HG03354 (cell line): Measurements from ENCODE around the gene TMEM170A.
"Not testable (repeated sequence)": the region's sequence is repeated elsewhere in the genome, so short reads cannot be mapped to it uniquely, and the experiment has no call there.

Experiments used
- ATAC-seq: cut with Tn5 transposase; IDR thresholded peaks from one replicate; pipeline ENCODE4 v1.9.1; 2021; ENCODE audit warnings: mild to moderate bottlenecking; ENCODE audit not compliant: unreplicated experiment, poor library complexity, severe bottlenecking

Gene TMEM170A

GRCh38 chr16:75457485-75458021, 6.9 kb downstream of the TMEM170A start:
- no peak for ATAC-seq

DNA sequence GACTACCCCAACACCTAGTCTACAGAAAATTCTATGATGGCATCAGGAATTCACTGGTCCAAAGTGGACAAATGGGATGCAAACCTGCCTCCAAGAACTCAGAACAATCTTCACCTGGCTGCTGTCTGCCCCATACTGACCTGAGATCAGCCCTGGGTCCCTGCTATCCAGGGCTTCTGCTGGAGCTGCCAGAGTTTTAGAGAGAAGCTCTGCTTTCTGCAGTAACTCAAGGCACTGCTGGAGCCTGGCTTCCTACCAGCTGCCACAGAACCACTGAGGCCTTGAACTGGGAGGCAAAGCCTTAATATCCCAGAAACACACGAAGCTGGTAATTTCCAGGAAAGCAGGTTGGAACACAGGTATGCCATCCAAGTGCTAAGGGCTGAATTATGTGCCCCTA, 7.5 kb downstream of the TMEM170A start:
- no peak for ATAC-seq

DNA sequence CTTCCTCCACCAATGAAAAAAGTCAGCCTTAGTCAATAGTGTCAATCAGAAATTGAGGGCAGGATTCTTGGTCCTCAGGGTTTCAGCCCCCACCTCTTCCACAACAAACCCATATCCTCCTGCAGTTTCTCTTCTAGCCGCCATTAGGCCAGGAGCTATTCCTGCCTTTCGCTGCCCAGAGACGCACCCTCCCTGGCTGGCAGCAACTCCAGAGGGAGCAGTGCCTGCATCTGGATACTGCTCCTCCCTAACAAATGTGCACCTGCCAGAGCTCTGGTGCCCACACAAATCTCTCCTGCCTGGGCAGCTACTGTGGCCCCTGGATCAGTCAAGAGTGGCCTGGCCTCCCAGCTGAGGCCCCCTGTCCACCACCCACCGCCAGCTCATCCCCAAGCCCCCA, 8.0 kb downstream of the TMEM170A start:
- ATAC-seq: not testable (repeated sequence)

DNA sequence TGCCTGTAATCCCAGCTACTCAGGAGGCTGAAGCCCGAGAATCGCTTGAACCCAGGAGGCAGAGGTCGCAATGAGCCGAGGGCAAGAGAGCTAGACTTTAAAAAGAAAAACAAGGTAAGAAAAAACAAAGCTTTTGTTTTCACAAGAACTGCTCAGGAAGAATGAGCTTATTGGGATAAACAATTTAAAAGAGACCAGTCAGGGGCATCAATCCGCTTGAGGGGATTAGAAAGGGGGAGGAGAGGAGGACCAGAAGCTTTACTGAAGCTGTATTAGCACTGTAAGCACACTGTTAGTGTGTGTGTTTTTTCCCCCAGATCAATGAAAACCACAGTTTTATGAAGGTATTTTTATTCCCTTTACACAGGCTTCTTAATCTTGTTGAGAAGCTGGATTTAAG, 8.8 kb downstream of the TMEM170A start:
- no peak for ATAC-seq

DNA sequence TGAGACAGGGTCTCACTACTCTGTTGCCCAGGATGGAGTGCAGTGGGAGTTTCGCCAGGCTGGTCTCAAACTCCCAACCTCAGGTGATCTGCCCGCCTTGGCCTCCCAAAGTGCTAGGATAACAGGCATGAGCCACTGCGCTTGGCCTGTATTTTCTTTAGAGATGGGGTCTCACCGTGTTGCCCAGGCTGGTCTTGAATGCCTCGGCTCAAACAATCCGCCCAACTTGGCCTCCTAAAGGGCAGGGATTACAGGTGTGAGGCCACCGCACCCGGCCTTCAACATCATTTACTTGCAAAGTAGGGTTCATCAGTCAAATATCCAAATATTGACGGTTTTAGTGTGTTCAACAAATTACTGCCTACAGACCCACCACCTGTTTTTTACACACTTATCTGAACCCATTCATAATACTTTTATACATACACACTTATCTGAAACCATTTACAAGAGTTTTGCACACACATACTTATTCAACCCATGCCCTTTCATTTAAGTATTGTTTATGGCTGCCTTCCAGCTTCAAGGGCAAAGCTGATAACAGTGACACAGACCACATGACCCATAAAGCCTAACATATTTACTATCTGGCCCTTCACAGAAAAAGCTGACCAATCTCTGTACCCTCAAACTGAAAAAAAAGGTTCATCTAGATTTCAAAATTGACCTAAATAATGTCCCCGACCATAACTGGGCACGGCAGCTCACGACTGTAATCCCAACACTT, 11.9 kb downstream of the TMEM170A start:
- ATAC-seq: no peak

- peak; percentile 49 for ATAC-seq
Observed at GRCh38 chr16:75446416-75446815, 18.1 kb downstream of the TMEM170A start.

GRCh38 chr16:75445298-75445697, 19.2 kb downstream of the TMEM170A start:
- no peak for ATAC-seq

DNA sequence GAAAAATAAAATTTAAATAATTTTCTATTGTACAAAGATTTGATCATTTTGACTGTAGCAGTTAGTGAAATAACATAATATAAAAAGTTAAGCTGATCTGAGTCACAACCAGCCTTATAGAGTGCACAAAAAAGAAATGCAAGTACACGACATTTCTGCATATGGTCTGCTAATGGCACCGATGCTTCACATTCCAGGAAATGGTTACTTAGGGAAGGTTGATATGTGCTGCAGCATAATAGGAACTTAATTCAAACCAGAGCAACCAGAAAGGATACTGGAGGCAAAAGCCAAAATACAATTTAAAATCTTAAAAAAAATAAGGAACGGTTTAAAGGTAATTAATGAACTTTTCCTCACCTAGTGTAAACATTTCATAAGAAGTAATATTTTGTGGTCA, 21.2 kb downstream of the TMEM170A start:
- ATAC-seq: no peak

- ATAC-seq: peak; percentile 64
Observed at GRCh38 chr16:75433732-75434413, 30.6 kb downstream of the TMEM170A start.

- ATAC-seq: peak; percentile 93
Observed at GRCh38 chr16:75432828-75433731, 31.4 kb downstream of the TMEM170A start, which contains the start of gene CFDP1. Gene CFDP1 (minus strand): TSS chr16:75433503. CDS start chr16:75433352, 151 bp downstream.

DNA sequence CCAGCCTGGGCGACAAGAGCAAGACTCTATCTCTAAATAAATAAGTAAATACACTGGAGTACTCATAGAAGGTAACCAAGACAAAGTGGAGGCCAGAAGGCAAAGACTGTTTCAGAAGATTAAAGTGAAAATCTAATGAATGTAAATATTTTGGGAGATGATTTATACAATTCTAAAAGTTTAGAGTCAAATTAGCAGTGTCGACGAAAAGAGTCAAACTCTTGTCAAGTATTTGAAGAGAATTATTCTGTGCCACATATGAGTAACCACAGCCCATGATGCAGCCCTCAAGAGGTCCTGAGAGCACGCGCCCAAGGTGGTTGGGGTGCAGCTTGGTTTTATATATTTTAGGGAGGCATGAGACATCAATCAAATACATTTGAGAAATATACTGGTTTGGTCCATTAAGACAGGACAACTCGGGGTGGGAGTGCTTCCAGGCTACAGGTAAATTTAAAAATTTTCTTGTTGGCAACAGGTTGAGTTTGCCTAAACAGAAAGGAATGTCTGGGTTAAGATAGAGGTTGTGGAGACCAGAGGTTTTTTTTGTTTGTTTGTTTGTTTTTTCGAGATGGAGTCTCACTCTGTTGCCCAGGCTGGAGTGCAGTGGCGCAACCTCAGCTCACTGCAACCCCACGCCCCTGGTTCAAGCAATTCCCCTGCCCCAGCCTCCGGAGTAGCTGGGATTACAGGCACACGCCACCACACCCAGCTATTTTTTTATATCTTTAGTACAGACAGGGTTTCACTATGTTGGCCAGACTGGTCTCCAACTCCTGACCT, 34.7 kb downstream of the TMEM170A start:
- no peak for ATAC-seq

DNA sequence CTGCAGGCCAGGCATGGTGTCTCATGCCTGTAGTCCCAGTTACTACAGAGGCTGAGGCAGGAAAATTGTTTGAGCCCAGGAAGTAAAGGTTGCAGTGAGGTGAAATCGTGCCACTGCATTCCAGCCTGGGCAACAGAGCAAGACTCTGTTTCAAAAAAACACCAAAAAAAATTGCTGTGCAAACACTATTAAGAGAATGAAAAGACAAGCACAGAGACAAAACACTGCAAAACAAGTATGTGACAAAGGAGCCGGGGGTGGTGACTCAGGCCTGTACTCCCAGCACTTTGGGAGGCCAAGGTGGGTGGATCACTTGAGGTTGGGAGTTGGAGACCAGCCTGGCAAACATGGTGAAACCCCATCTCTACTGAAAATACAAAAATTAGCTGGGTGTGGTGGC, 38.0 kb downstream of the TMEM170A start:
- ATAC-seq: not testable (repeated sequence)

DNA sequence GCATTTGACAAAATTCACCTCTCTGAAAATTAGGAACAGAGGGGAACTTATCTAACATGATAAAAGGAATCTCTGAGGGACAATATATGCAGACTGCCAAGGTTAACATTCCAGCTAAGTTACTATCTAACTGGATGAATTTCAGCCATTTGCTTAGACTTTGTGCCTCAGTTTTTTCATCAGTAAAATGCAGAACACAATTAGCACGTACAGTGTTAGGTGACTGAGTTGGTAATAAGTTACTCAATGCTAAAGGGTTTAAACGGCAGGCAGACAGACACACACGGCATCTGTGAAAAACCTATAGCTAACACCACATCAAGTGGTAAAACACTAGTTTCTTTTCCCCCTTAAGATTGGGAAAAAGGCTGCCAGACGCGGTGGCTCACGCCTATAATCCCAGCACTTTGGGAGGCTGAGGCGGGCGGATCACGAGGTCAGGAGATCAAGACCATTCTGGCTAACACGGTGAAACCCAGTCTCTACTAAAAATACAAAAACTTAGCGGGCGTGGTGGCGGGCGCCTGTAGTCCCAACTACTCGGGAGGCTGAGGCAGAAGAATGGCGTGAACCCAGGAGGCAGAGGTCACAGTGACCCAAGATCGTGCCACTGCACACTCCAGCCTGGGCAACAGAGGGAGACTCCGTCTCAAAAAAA, 40.3 kb downstream of the TMEM170A start:
- ATAC-seq: not testable (repeated sequence)

DNA sequence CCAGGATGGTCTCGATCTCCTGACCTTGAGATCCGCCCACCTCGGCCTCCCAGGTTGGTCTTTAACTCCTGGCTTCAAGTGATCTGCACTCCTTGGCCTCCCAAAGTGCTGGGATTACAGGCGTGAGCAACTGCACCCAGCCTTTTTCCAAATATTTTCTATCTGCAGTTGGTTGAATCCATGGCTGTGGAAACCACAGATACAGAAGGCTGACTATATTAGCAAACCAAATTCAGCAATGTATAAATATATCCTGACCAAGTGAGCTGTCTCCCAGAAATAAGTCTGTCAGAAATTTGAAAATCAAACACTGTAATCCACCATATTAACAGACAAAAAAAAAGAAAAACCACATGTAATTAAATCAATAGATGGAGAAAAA, 40.8 kb downstream of the TMEM170A start:
- ATAC-seq: no peak

GRCh38 chr16:75421820-75422126, 42.7 kb downstream of the TMEM170A start:
- no peak for ATAC-seq

- ATAC-seq: peak; percentile 82
Observed at GRCh38 chr16:75420987-75421819, 43.3 kb downstream of the TMEM170A start.

DNA sequence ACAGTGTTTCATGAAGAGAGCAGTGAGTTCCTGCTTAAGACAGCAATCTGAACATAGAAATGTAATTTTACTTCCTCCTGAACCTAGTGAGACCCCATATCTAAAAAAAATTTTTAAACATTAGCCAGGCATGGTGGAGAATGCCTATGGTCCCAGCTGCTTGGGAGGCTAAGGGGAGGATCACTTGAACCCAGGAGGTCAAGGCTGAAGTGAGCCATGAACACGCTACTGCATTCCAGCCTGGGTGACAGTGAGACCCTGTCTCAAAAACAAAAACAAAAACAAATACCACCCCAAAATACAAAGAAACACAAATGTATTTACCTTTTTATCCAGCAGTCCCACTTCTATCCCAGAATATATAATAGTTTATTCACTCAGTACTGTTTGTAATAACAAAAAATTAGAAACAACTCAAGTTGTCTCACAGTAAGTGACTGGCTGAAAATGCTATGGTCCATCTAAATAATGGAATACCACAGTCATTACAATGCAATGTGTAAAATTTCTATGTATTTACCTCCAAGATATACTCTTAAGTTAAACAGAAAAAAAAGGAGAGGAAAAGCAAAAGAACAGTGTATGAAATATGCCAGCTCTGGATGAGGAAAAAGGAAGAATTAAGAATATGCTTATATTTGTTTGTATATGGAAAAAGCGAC, 47.5 kb downstream of the TMEM170A start:
- no peak for ATAC-seq
